ENCODE measurements around the gene KLHL36.
"Not testable (repeated sequence)": the region's sequence is repeated elsewhere in the genome, so short reads cannot be mapped to it uniquely, and the experiment has no call there.

The KLHL36 gene

DNA sequence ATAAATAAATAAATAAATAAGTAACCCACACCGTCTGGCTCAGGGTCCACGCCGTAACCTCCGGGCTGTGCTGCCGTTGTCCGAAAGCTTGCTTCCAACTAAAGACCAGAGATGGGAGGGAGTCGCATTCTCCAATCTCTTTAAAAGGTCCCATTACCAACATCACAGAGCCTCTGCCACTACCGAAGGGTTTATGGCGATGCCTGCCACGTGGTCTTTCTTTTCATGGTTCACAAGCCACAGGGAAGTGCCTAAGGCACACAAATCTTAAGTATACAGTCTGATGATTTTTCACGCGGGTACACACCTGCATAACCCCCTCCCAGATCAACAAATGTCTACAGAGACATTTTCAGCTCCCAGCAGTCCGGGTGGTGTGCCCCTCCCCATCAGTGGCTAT, 31.8 kb upstream of the KLHL36 start:
- no peak for DNase-seq (ENCODE audit: low spot score)

DNA sequence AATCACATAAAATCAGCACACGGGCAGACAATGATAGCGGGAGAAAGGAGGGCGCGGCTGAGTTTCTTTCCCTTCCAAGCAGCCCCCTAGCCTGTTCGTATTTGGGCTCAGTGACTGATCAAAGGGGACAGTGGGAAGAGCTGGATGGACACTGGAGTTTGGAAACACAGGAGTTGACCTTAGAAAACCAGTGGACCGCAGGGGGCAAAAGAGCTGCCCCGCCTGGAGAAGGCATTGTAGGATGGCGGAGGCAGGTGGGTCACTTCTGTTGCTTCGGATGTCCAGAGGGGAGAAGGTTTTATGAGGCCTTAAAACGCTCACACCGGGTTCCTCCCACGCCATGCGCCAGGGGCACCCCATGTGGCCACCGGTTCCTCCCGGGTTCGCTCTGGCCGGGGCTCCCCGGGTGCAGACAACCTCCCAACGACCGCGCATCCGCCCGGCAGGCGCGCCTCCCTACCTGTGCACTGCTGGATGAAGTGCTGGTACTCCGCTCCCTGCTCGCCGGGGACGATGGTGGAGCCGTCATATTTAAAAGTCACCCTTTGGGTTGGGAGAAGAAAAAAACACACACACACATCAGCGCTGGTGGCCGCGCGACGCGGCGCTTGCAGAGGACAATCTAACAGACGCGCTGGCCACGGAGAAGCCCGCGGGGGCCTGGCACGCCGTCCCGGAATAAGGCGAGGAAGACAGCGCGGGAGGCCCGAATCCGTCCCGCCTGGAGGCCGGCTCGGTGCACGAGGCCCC, 31.1 kb upstream of the KLHL36 start:
- DNase-seq (ENCODE audit: low spot score): no peak

DNA sequence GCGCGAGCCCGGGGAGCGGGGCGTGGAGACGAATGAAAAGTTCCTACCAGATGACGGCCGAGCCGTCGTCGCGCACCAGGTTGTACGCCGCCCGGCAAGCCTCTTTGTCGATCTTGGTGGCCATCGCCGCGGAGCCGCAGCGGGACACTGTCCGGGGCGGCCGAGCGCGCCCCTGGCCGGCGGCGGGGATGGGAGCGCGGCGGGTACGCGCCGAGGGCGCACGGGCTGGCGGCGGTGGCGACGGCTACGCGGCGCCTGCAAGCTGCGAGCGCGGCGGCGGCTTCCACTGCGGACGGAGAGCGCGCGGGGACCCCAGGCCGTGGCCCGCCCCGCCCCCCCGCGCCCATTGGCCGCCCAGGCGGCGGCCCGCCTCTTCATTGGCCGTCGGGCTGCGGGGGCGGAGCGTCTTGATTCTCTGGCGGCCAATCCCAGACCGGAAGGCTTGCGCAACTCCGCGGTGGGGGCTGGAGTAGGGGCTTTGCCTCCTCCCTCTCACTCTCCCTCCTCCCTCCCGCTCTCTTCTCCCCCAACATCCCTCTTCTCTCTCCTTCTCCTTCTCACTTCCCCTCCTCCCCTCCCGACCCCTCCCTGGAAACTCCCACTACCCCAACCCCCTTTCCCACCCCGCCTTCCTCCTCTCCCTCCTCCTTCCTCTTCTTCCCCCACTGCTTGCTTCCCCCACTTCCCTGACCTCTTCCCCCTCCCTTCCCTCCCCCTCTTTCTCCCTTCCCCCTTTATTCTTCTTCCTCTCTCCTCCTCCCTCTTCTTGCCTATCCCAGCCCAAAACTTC, 30.3 kb upstream of the KLHL36 start, which contains the start of gene COTL1:
Gene COTL1, minus strand, starts transcription at position 288 of the 790 bp plus-strand sequence. Its CDS starts 164 bp downstream, at position 124.
- peak; percentile 97 for DNase-seq (ENCODE audit: low spot score)

DNA sequence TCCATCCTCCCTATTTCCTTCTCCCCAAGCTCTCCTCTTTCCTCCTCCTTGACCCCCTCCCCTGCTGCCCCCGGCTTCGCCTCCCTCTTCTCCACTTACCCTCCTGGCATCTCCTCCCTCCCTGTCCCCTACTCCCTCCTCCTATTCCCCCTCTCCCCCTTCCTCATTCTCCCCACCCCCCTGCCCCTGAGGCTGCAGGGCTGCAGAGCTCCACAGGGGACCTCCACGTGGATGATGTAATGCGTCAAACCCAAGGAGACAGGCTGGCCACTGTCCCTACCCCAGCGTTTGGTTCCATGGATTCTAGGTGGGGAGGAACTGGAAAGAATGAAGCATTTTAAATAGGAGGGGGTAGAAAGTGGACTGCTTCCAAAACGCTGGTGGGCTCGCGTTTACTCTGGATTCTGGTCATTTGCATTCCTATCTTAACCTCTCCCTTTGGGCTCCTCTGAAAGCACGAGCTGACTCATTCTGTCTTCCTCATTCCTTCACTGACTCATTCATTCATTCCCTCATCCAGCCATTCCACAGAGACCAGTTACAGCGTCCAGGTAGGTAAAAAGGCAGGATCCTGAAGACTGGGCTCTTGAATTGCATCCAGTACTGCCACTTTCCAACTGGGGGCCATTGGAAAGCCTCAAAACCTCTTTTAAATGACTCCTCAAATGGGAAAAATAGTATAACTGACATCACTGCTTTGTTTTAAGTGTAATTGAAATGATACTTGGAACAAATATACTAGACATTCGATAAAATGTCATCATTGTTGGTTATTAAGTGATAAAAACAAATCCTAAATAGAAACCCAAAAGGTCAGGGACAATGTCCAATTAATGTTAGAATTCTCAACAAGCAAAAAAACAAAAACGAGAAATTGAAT, 29.5 kb upstream of the KLHL36 start:
- DNase-seq (ENCODE audit: low spot score): peak; percentile 82

DNA sequence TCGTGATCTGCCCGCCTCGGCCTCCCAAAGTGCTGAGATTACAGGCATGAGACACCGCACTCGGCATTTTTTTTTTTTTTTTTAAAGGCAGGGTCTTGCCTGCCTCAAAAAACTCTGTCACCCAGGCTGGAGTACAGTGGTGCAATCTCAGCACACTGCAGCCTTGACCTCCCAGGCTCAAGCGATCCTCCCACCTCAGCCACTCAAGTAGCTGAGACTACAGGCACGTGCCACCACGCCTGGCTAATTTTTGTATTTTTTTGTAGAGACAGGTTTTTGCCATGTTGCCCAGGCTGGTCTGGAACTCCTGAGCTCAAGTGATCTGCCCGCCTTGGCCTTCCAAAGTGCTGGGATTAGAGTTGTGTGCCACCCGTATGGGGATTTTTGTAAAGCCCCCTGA, 27.4 kb upstream of the KLHL36 start:
- not testable (repeated sequence) for DNase-seq (ENCODE audit: low spot score)

DNA sequence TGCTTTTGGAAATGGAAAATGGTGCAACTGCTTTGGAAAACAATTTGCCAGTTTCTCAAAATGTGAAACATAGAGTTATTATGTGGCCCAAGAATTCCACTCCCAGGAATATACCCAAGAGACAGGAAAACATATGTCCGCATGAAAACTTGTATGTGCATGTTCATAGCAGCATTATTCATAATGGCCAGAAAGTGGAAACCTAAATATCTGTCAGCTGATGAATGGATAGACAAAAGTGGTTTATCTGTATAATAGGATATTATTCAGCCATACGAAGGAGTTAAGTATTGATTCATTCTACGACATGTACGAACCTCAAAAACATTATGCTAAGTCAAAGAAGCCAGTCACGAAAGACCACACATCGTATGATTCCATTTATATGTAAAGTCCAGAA, 22.8 kb upstream of the KLHL36 start:
- no peak for DNase-seq (ENCODE audit: low spot score)

DNA sequence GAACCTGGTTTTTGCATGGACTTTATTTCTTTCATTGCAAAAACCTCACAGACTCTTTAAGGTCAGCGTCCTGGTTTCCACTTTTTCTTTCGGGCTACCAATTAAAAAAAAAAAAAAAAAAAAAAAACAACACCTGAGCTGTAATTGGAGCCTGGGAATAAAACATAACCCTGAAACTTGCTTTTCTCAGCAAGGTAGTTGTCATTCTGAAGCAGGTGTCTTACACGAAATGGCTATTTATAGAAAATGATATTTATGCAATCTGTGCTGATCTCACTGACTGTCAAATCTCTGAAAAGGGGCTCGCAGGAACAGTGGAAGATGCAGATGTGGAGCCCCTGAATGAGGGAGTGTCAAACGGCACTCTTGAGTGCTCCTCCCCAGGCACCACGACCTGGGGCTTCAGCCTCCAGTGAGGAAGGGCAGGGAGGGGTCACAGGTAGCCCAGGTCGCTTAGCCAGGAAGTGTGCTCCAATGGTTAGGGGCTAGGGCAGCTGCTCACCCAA, 20.0 kb upstream of the KLHL36 start:
- no peak for DNase-seq (ENCODE audit: low spot score)

DNA sequence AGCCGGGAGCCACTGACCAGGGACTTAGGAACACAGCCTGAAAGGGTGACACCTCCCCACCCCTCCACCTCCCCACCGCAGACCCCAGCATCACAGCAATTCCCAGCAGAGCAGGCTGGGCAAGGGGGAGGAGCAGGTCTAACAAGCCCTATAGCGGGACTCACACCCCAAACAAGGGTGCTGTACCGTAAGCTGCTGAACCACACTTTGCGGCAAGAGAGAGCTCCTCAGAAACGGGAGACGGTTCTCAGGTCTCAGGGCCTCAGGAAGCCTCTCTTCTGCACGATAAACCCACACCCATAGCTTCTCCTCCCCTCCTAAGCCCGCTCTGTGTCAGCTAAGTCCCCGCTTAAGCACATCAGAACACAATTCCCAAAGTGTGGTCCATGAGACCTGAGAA, 18.7 kb upstream of the KLHL36 start:
- DNase-seq (ENCODE audit: low spot score): no peak

DNA sequence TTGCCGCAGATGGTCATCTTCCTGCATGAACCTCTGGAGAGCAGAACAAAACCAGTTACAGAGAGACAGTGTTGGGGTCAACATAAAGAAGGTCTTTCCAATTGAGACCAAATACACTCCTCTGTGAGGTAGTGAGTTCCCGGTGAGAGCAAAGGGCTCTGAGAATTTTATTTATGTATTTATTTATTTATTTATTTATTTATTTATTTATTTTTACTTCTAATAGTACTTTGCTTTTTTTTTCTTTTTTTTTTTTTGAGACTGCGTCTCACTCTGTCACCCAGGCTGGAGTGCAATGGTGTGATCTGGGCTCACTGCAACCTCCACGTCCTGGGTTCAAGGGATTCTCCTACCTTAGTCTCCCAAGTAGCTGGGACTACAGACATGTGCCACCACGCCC, 18.3 kb upstream of the KLHL36 start:
- no peak for DNase-seq (ENCODE audit: low spot score)

DNA sequence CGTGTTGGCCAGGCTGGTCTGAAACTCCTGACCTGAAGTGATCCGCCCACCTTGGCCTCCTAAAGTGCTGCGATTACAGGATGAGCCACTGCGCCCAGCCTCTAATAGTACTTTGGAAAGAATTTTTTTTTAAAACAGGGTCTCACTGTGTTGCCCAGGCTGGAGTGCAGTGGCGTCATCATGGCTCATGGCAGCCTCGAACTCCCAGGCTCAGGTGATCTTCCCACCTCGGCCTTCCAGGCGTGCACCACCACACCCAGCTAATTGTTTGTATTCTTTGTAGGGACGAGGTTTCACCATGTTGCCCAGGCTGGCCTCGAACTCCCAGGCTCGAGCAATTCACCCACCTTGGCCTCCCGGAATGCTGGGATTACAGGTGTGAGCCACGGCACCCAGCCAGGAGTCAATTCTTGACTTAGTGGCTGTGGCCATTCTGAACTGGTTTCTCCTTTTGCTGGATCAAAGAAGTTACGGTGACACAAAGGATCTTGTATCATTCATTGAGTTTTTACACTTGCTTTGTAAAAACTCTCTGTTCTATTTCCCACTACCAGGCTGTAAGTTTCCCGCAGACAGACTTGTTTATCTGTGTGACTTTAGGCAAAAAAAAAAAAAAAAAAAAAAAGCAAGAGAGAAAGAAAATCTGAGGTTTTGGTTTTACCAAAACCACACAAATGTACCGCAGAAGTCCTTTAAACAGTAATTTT, 17.7 kb upstream of the KLHL36 start:
- no peak for DNase-seq (ENCODE audit: low spot score)

DNA sequence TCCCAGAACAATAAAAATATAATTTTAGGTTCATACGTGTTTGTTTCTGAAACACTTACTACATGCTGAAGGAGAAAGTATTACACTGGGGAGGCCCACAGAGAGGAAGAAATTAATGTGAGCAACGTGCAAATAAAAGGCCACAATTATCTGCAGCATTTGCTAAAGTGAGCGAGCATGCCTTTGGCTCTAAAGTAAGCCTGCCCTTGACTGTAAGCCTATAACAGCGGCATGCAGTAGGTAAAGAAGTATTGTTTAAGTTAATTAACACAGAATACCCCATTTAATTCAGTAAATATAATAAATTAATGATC, 17.2 kb upstream of the KLHL36 start:
- no peak for DNase-seq (ENCODE audit: low spot score)

DNA sequence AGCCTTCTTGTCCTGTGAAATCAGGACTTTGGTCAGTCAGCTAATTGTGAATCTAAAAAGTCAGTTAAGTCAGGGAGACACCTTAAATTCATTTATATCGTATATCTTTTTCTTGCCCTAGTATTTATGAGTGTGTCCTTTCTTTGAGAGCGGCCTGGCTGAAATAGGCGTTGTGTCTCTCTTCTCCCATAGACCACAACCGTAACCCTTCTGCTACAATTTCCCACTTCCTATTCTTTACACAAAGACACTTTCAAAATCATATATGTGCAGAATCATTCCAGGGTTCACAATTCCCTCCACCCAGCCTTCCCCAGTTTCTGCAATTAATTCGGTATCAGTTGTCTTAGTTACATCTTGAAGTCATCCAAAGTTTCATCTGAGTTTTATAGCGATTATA, 16.4 kb upstream of the KLHL36 start:
- DNase-seq (ENCODE audit: low spot score): no peak

DNA sequence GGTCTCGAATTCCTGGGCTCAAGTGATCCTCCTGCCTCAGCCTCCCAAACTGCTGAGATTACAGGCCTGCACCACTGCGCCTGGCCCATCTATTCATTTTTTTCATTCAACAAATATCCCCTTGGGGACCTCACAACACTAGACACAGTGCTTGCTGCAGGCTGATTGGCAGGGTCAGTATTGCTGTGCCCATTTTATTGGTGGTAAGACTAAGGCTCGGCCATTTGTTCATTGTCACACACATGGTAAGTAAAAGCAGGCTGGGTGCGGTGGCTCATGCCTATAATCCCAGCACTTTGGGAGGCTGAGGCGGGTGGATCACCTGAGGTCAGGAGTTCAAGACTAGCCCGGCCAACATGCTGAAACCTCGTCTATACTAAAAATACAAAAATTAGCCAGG, 15.4 kb upstream of the KLHL36 start:
- DNase-seq (ENCODE audit: low spot score): not testable (repeated sequence)

DNA sequence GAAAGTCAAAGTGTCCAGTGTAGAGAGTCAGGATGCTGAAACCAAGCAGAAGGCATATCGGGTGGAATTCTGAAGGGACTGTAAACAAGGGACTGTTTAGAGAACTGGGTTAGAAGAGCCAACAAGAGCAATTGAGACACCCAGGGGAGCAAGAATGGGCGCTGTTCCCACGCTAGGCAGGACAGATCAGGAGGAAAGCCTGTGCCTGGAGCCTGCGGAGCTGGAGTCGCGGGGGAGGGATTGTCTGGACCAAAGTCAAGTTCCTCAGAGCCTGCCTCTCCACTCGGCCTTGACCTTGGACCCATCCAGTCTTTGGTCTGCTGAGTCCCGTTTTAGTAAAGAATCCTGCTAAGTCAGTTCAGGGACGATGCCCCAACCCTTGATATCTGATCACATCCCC, 14.7 kb upstream of the KLHL36 start:
- DNase-seq (ENCODE audit: low spot score): no peak

DNA sequence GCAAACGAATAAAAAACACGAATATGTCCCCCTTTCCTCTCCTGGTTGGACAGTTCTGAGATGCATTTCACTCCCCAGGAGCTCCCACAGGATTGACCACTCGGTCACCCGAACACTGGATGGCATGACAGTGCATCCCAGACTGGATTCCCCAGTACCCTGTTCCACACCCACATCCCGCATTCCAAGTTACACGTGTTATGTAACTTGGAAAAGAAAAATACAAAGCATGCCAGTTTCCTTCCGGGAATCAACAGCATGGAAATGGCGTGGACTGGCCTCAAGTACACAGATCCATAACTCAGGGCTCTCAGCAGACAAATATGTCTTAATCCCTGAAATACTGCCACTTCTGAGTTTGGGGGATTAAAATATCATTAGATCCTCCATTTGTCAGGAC, 12.6 kb upstream of the KLHL36 start:
- no peak for DNase-seq (ENCODE audit: low spot score)

DNA sequence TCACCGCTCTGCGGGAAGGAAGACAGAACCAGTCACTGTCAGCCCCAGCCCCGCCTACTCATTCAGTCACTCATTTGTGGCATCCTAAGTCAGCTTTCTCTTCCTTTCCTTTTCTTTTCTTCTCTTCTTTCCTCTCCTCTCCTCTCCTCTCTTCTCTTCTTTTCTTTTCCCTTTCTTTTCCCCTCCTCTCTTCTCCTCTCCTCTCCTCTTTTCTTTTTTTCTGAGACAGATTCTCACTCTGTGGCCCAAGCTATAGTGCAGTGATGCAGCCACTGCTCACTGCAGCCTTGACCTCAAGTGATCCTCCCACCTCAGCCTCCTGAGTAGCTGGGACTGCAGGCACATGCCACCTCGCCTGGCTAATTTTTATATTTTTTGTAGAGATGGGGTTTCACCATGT, 10.6 kb upstream of the KLHL36 start:
- no peak for DNase-seq (ENCODE audit: low spot score)

DNA sequence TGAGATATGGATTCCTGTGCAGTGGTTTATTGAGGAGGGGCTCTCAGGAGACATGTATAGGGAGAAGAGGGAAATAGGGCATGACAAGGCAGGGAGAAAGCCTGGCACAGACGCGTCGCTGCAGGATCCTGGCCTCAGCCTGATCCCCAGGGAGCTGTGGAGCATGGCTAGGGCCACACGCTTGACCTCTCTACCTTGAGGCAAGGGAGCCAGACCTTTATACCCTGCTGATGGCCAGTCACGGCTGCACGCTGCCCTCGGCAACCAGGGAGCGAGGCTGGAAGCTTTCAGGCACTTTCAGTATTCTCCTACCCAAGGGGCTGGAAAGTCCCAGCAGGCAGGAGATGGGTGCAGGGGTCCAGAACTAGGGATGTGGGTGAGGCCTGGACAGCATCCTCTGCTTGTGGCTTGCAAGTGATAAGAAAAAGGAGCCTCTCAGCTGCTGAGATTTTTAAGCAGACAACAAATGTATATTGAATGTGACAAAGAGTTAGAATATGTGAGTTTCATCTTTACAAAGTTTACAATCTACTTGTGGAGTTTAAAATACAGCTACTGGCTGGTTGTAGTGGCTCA, 10.0 kb upstream of the KLHL36 start:
- no peak for DNase-seq (ENCODE audit: low spot score)

DNA sequence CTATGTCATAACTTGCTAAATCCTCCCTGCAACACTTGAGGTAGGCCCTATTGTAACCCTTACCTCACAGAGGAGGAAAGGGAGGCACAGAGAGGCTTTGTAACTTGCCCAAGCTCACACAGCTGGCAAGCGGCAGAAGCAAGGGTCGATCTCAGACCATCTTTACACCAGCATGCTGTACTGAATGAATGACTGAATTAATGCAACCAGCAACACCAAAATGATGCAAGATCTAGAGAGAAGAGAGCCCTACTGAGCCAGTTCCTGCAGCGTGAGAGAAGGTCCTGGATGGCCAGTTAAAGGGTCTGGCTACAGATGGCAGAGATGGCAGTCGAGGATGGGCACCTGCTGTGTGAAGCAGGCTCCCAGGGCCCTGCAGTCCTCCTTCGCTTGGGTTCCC, 8.2 kb upstream of the KLHL36 start:
- no peak for DNase-seq (ENCODE audit: low spot score)

DNA sequence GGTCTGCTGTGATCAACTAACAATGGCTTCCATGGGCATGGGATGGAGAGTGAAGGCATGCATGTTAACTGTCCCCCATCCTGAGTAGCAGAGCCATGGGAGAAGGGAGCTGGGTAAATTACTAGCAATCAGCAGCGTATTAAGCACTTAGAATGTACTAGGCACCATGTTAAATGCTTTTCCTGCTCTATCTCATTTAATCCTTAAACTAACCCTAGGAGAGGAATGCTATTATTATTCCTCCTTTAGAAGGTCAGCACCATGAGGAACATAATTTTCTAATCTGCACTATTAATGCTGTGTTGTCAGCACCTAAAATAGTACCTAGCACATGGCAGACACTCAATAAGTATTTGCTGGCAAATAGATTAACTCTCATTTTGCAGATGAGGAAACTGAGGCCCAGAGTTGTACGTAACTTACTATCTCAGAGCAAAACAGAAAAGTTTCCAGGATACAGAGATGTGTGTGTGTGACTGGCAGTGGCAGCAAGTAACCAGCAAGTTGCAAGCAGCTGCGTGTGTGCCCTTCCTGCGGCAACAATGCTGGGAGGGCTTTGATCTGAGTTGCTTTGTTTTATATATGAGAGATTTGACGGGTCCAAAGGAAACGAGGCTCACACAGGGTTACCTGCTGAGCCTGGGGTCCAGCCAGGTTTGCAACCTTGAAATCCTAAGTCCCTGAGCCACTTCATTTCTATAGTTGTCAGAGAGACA, 6.5 kb upstream of the KLHL36 start:
- DNase-seq (ENCODE audit: low spot score): no peak

DNA sequence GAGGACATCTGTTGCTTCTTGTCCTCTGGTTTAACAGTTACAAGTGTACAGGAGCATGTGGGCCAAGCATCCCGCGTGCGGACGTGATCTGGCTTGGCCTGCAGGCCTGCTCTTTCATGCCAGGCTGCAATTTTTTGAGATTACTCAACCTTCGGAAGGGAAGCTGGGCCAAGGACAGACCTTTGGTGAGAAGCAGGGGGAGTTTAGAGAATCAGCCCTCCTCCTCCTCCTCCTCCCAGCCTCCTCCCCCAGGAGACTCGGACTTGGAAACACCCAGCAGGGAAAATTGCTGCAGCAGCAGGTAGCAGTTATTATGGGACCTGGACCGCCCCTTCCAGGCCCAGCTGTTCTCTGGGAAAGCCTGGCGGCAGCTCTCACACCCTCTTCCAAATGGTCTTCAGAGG, 5.1 kb upstream of the KLHL36 start:
- DNase-seq (ENCODE audit: low spot score): peak; percentile 90

DNA sequence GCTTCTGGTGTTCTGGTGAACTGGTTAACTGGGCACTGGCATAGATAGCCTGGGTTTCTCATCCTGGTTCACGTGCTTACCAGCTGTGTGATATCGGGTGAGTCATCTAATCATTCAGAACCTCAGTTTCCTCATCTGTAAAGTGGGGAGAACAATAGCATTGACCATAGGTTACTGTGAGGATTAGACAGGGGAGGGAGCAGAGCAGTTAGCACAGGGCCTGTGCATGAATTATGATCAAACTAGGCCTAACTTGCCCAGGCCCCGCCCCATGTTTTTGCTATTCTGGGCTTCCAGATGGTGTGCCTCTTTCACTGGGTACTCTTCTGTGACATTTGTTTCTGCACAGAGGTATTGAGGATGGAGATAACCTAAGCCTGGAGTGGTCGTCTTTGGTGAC, 4.6 kb upstream of the KLHL36 start:
- DNase-seq (ENCODE audit: low spot score): no peak

All from AG08396 (cell line).